GM18951 (cell line): ENCODE measurements around the gene BICC1.
"Not testable (repeated sequence)": the region's sequence is repeated elsewhere in the genome, so short reads cannot be mapped to it uniquely, and the experiment has no call there.

Source experiments
- POLR2A ChIP-seq: IDR thresholded peaks from 4 replicates; pipeline ENCODE4 v1.6.1; 2011; ENCODE audit warnings: mild to moderate bottlenecking; ENCODE audit not compliant: insufficient read length, insufficient read depth; ENCODE audit errors: extremely low read depth
- in situ Hi-C: fragments of 300-500 bp; cut with MboI; formaldehyde crosslinking; loops from one replicate; pipeline ENCODE4 v1.12.0; 2022; ENCODE audit warnings: low sequenced_read_pairs, mixed read lengths, inconsistent platforms; ENCODE audit not compliant: unreplicated experiment

BICC1 gene

DNA sequence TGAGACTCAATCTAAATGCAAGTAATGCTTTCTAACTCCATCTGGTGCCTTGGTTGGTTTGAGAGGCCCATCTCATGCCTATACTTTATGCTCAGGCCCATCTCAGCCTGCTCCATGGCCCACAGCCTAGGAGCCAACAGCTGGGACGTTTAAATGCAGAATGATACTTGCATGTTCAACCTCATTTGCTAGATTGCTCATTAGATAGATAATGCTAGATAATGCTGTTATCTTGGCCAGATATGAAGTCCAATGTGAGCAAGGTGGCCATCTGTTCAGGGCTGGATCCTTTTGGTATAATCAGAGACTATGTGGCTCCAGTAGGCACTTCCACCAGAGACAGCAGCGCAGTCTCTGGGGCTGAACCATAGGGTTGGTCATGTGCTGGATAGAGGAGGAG is 342.1 kb downstream of the BICC1 start:
- no peak for TF ChIP-seq POLR2A
- in situ Hi-C loops, result no loop called here

DNA sequence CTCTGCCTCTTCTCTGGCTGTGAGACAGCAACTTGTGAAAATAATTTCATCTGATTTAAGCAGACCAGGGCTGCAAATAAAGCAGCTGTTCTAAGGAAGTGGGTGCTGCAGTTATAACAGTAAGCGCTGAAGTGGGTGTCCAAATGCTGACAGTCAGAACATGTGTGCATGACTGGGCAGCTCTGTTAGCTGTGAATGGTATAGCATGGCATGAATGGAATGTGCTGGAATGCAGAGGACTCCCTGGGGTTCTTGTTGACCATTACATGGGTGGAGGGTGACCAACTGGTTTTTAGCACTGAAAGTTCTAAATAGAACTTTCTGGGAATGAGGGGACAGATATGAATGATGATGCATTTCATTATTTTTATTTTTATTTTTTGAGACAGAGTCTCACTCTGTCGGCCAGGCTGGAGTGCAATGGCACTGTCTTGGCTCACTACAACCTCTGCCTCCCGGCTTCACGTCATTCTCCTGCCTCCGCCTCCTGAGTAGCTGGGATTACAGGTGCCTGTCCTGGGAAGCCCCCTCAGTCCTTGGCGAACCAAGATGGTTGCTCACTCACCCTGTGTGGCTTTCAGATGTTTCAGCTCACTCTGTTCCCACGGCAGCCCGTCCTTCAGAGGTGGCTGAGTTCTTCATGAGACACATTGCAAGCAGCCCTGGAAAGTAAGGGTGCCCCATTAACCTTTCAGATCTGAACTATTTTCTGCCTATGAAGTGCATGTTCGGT is 344.0 kb downstream of the BICC1 start:
- TF ChIP-seq POLR2A, result no peak
- in situ Hi-C loops, result no loop called here

DNA sequence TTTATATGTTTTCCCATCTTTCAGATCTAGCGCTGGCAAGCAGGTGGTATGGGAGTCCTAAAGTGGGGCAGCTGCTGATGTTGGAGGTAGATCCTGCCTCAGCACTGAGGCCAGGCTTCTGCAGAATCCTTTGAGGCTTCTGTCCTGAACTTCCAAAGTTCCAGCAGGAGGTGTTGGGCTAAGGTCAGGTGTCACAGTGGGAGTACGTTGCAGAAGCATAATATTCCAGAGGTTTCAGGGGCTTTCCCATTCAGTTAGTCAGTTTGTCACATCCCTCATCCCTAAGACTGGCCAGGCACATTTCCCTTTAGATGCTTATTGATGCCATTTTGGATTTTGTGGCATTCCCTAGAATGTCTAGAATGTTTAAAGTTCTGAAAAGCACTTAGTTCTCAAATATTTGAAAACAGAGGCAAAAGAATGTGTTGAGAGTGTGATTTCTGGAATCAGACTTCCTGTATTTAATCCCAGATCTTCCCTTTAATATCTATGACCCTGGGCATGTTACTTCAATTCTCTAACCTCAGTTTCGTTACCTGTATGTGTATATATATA is 344.7 kb downstream of the BICC1 start:
- TF ChIP-seq POLR2A, result no peak
- in situ Hi-C loops, result no loop called here

DNA sequence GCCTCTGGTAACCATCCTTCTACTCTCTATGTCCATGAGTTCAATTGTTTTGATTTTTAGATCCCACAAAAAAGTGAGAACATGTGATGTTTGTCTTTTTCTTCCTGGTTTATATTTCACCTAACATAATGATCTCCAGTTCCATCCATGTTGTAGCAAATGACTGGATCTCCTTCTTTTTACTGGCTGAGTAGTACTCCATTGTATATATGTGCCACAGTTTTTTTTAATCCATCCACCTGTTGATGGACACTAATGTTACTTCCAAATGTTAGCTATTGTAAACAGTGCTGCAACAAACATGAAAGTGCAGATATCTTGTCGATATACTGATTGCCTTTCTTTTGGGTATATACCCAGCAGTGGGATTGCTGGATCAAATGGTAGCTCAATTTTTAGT is 345.5 kb downstream of the BICC1 start:
- in situ Hi-C loops, result not testable (repeated sequence)

DNA sequence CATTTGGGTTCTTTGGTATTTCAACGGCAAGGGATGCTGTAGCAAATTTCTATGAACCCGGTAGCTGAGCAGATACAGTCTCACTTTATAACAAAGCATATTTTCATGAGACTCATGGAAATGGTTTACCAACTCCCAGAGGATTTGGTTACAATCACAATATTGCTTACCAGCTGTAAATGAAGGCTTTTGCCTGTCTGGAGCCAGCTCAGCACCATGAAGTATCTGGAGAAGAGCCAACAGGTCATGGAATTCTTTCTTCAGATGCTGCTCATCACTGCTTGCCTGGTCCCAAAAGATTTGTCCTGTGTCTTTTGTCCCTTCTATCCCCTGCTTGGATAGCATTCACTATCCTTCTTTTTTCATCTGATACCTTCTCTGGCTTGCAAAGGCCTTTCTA is 346.9 kb downstream of the BICC1 start:
- TF ChIP-seq POLR2A, result no peak
- in situ Hi-C loops, result no loop called here

DNA sequence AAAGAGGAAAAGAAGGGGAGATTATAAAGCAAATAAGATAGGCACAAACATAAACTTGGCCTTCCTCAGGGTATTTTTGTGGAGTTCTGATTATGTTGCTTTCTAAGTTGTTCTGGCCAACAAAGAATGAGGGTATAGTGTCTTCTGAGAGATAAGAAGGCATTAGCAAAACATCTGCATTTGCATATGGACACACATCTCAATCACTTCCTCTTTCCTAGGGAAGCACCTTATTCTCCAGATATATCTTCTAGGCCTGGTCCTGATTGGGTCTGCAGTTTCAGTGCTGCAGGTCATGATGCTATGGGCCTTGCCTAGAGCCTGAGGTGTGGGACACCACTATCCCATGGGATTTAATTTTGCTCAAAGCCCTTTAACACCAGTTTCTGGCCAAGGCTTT is 355.0 kb downstream of the BICC1 start:
- in situ Hi-C loops, result no loop called here
- TF ChIP-seq POLR2A, result no peak

DNA sequence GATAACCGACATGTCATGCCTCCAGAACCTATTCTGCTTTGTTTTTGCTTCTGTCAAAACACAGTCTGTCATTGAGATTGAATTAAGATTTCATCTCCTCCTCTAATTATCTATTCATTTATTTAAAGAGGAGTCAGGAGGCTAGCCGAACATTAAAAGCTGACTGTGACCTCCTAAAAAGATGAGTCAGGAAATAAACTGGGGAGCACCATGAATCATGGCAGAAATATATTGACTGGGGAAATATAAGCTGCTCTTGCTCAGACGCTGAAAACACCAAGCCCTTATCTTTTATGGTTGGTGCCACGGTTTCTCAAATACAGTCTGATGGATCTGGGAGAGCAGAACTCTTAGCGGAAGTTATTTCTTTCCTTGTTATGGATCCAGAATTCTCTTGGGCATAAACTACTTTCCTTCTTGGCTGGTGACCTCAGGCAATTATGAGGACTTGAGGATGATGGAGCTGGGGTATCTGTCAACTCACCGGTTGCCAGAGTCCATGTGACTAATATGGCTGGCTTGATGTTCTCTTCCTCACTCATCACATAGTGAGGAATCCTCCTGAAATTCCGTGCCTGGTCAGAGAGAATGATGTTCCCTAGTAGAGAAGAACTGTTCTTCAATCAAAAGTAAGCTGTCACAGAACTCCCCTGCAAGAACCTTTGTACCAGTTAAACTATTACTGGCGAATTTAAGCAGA is 356.2 kb downstream of the BICC1 start:
- no peak for TF ChIP-seq POLR2A
- in situ Hi-C loops, result no loop called here

DNA sequence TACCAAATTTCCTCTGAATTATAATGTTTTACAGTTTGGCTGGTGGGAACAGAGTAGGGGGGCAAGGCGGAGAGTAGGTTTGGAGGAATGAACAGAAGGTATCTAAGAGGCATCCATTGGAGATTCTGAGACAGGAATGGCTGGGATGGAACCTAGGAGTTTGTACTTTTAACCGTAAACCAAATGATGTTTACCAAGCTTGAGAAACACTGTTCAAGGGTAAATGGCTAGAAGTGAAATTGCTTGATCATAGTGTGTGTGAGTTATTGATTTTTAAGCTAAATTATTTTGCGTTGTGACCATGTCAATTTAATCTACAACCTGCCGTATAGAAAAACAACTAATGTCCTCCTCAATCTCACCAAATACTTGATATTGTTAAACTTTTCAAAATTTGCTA is 357.4 kb downstream of the BICC1 start:
- no peak for TF ChIP-seq POLR2A
- in situ Hi-C loops, result no loop called here

DNA sequence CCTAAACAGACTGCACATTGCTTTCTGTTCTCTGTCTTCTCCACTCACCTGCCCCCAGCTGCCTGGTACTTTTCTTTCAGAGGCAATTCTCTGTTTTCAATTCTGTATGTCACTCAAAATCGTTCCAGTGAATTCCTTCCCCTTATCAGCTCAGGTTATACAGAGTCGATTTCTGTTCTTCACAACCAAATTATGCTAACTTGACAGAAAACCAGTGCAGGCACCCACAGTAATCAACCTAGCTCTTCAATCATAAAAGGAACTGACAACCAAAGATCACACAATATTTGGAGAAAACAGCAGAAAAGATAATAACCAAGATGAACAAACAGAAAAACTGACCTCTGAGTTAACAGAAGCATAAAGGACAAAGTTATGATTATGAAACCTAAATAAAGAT is 360.5 kb downstream of the BICC1 start:
- in situ Hi-C loops, result no loop called here

More for the DNA sequence above, 360.5 kb downstream of the BICC1 start:
- TF ChIP-seq POLR2A, result no peak
